CD4-positive, alpha-beta T cell (primary cell): Measurements from ENCODE around the gene THSD7B. TPM values are rescaled to one million over a fixed set of nuclear protein-coding genes. Genes with fewer than 3 reads are reported as not detected.

Experiments used
- ATAC-seq: fragments of 200-7000 bp; cut with Tn5 transposase; one replicate; pipeline ENCODE4 v1.10.0; 2022; ENCODE audit warnings: mild to moderate bottlenecking; ENCODE audit not compliant: poor library complexity
- CTCF ChIA-PET: fragments of 350-600 bp; sonication (Branson Sonifier 250); formaldehyde crosslinking; loops from one replicate; lab custom pipeline; 2021; ENCODE audit warnings: antibody characterized with exemption, inconsistent platforms; lab: Charles Lee
- POLR2A ChIA-PET: fragments of 350-600 bp; sonication (Branson Sonifier 250); formaldehyde crosslinking; loops from one replicate; lab custom pipeline; 2021; ENCODE audit warnings: antibody characterized with exemption, inconsistent platforms; lab: Charles Lee
- DNase-seq, 14 experiments: peaks; one replicate each; pipeline ENCODE4 v3.0.0-alpha.2; 2013 to 2020; ENCODE audit warnings: mixed read lengths in 2 of 14
- H3K27ac ChIP-seq, 2 donors: one replicate each; pipeline versions ENCODE4 v1.5.1 to v1.7.0; 2013; ENCODE audit warnings: low read length in 2 of 2, low read depth in 1 of 2, mild to moderate bottlenecking in 1 of 2
- H3K27me3 ChIP-seq, 2 experiments: 1 replicate in 1 of 2; 2 replicates in 1 of 2; pipeline versions ENCODE4 v1.6.1 to v1.7.0; 2013; ENCODE audit warnings: low read length in 2 of 2, control low read depth in 1 of 2, mild to moderate bottlenecking in 1 of 2, moderate library complexity in 1 of 2; ENCODE audit not compliant: insufficient read depth in 2 of 2, control insufficient read depth in 1 of 2
- H3K36me3 ChIP-seq: one replicate; pipeline ENCODE4 v1.6.1; 2013; ENCODE audit warnings: low read length, control low read depth; ENCODE audit not compliant: insufficient read depth
- H3K4me1 ChIP-seq: one replicate; pipeline ENCODE4 v1.6.1; 2013; ENCODE audit warnings: low read length, control low read depth; ENCODE audit not compliant: insufficient read depth
- H3K4me3 ChIP-seq: one replicate; pipeline ENCODE4 v1.5.1; 2013; ENCODE audit warnings: mild to moderate bottlenecking, low read length, moderate library complexity
- H3K9me3 ChIP-seq, 2 experiments: 1 replicate in 1 of 2; 2 replicates in 1 of 2; pipeline versions ENCODE4 v1.6.1 to v1.7.0; 2013; ENCODE audit warnings: low read length in 2 of 2, mild to moderate bottlenecking in 2 of 2, control low read depth in 1 of 2, moderate library complexity in 1 of 2; ENCODE audit not compliant: control insufficient read depth in 1 of 2, insufficient read depth in 1 of 2
- H3K27ac Mint-ChIP-seq: one replicate; pipeline ENCODE4 v1.8.0; 2020; ENCODE audit warnings: mixed read lengths
- H3K27me3 Mint-ChIP-seq: one replicate; pipeline ENCODE4 v1.8.0; 2021; ENCODE audit warnings: mixed read lengths
- H3K36me3 Mint-ChIP-seq: one replicate; pipeline ENCODE4 v1.8.0; 2021; ENCODE audit warnings: low read depth, mixed read lengths
- H3K4me1 Mint-ChIP-seq: one replicate; pipeline ENCODE4 v1.8.0; 2021; ENCODE audit warnings: low read depth, mixed read lengths
- H3K4me3 Mint-ChIP-seq: one replicate; pipeline ENCODE4 v1.8.0; 2020; ENCODE audit warnings: mild to moderate bottlenecking, mixed read lengths
- H3K9me3 Mint-ChIP-seq: one replicate; pipeline ENCODE4 v1.8.0; 2020; ENCODE audit warnings: mixed read lengths
- intact Hi-C, 2 experiments: fragments of 100-400 bp; cut with DNase I in 1 of 2; cut with micrococcal nuclease in 1 of 2; formaldehyde crosslinking; loops; one replicate each; pipeline versions ENCODE4 v1.15.1 to v1.9.0; 2023 to 2025; cut with DNase I, micrococcal nuclease
- total RNA-seq, 174 experiments: library from RNA in 2 of 174; stranded (reverse) in 2 of 174; gene quantifications; one replicate each; pipeline ENCODE4 v1.2.3 and lab custom pipeline; 2021 to 2026
- TF ChIP-seq, protein P1 (sequence below): fragments of 200-600 bp; IDR thresholded peaks from one replicate; pipeline ENCODE4 v1.8.0; 2022; ENCODE audit warnings: antibody characterized with exemption, mild to moderate bottlenecking

THSD7B gene
- total RNA-seq, 2 experiments from 2014 or later = not detected

DNA sequence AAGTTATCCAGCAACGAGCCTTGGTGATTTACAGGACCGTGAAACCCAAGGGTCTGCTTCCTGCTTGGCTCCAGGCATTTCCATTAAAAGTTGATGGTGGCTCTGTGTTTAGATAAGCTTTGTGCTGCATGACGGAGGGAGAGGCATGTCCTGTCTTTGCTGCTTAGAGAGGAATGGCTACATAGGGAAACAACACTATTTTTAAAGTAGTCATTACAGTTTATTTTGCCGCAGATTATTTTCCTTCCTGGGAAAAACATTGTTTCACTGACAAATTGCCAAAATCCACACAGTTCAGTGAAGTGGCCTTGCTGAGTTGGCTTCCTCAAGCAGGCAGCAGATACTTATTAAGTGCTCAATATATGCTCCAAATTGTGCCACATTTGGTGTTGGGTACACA, 98.5 kb downstream of the THSD7B start:
- ChIA-PET POLR2A (no interaction called here), CTCF (interaction anchor here (1.1 kb wide), 1 partner anchor 13 kb away, joined by 3 read pairs; no protein-coding TSS in a partner anchor)
- Mint-ChIP-seq H3K4me1 (no peaks in the 10 kb centered on the region), H3K9me3 (no peaks in the 10 kb centered on the region), H3K27me3 (no peaks in the 10 kb centered on the region), H3K27ac (no peak overlapping the region), H3K36me3 (no peaks in the 10 kb centered on the region), H3K4me3 (no peak overlapping the region)
- Histone ChIP-seq H3K27me3 (no peaks in the 10 kb centered on the region), H3K36me3 (no peaks in the 10 kb centered on the region), H3K4me1 (no peaks in the 10 kb centered on the region), H3K27ac (no peak overlapping the region), H3K9me3 (no peaks in the 10 kb centered on the region), H3K4me3 (no peak overlapping the region)
- TF ChIP-seq, protein P1, sequence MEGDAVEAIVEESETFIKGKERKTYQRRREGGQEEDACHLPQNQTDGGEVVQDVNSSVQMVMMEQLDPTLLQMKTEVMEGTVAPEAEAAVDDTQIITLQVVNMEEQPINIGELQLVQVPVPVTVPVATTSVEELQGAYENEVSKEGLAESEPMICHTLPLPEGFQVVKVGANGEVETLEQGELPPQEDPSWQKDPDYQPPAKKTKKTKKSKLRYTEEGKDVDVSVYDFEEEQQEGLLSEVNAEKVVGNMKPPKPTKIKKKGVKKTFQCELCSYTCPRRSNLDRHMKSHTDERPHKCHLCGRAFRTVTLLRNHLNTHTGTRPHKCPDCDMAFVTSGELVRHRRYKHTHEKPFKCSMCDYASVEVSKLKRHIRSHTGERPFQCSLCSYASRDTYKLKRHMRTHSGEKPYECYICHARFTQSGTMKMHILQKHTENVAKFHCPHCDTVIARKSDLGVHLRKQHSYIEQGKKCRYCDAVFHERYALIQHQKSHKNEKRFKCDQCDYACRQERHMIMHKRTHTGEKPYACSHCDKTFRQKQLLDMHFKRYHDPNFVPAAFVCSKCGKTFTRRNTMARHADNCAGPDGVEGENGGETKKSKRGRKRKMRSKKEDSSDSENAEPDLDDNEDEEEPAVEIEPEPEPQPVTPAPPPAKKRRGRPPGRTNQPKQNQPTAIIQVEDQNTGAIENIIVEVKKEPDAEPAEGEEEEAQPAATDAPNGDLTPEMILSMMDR = no peak
- no peak for ATAC-seq
- intact Hi-C loops = no loop called here
- no peak for DNase-seq

DNA sequence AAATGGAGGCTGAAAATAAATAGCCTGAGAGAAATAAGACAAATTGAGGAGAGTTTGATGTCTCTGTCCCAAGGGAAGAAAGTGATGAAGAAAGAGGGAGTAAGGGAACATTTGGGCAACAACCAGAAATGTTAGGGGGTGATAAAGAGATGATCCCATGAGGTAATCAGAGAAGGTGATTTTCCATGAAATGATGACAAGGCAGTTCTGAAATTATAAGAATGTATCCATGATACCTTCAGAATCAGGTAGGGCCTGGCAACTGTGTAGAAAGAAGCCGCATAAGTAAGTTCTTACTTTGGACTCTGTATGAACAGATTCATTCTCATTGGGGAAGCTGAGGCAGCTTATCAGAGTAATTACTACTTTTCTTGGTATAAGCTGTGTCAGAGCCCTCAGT, 106.1 kb downstream of the THSD7B start:
- Mint-ChIP-seq H3K36me3 (no peaks in the 10 kb centered on the region), H3K27ac (no peak overlapping the region), H3K9me3 (no peaks in the 10 kb centered on the region), H3K4me3 (no peak overlapping the region), H3K4me1 (no peaks in the 10 kb centered on the region), H3K27me3 (peaks cover 6% of the 10 kb centered on the region)
- no peak overlapping the region for H3K27ac ChIP-seq
- no peaks in the 10 kb centered on the region for H3K27me3 ChIP-seq
- ChIA-PET CTCF (no interaction called here), POLR2A (no interaction called here)
- no peaks in the 10 kb centered on the region for H3K9me3 ChIP-seq
- H3K4me3 ChIP-seq = no peak overlapping the region
- TF ChIP-seq, protein P1 = no peak
- H3K4me1 ChIP-seq = no peaks in the 10 kb centered on the region
- intact Hi-C loops = no loop called here
- ATAC-seq (no peak), DNase-seq (no peak)
- no peaks in the 10 kb centered on the region for H3K36me3 ChIP-seq

DNA sequence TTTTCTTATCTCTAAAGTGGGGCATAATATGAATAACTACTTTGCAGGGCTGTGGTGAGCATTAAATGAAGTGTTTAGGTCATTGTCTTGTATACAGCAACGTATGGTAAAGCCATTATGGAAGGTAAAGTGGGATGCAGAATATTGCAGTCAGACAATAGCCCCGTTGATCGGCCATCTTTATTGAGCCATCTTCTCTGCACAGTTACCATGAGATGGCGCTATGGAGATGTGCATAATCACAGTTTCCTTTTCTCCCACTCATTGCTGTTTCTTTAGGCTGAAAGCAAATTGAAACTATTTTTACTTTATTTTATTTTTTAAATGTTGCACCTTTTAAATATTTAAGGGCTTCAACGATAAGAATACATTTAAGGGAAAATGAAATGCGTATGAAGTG, 108.9 kb downstream of the THSD7B start:
- Mint-ChIP-seq H3K4me1 (no peaks in the 10 kb centered on the region), H3K4me3 (no peak overlapping the region), H3K36me3 (no peaks in the 10 kb centered on the region), H3K27ac (no peak overlapping the region), H3K9me3 (peaks cover 2% of the 10 kb centered on the region), H3K27me3 (peaks cover 6% of the 10 kb centered on the region)
- H3K36me3 ChIP-seq = no peaks in the 10 kb centered on the region
- ATAC-seq = no peak
- no peaks in the 10 kb centered on the region for H3K9me3 ChIP-seq
- H3K4me1 ChIP-seq = no peaks in the 10 kb centered on the region
- intact Hi-C loops = no loop called here
- CTCF ChIA-PET = no interaction called here
- POLR2A ChIA-PET = no interaction called here
- H3K27me3 ChIP-seq = no peaks in the 10 kb centered on the region
- no peak overlapping the region for H3K27ac ChIP-seq
- TF ChIP-seq, protein P1 = no peak
- no peak overlapping the region for H3K4me3 ChIP-seq
- DNase-seq = no peak
